Measurements from ENCODE around the gene BAIAP2L2. TPM values are rescaled to one million over a fixed set of nuclear protein-coding genes. Genes with fewer than 3 reads are reported as not detected.

Gene BAIAP2L2
- total and polyA plus RNA-seq, 2 donors (not counting 3 experiments of a cell fraction or from before 2014, with no cell fraction given) = 0.20 to 0.35 TPM

DNA sequence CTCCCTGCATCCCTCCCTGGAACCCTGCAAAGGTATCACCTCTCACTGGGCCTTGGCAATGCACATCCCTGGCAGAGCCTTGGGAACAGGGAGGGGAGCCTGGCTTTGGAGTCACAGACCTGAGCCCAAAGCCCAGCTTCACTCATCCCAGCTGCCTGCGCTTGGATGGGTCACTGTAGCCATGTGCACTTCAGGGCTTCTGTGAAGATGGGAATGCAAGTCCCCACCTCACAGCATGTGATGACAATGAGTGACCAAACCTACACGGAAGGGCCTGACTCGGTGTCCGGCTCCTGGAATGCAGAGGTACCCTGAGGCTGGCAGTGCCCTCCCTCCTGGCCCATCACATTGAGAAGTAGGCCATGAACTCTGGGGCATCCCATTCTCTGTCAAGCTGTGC lies 22.8 kb upstream of the BAIAP2L2 start:
- CTCF ChIA-PET = interaction anchor here (0.9 to 1.4 kb wide), 2 partner anchors 19 to 26 kb away, joined by 3 to 4 read pairs; no protein-coding TSS in a partner anchor
- H3K4me1 ChIP-seq (ENCODE audit: control insufficient read depth, extremely low read depth, insufficient read depth, low read length) = peaks cover 7% of the 10 kb centered on the region
- H3K9me1 ChIP-seq (replicated peaks; ENCODE audit: control insufficient read depth, extremely low read depth, insufficient read depth, low read length) = no peaks in the 10 kb centered on the region
- BruUV-seq (replicated peaks) = no TSS peak
- no peaks in the 10 kb centered on the region for H3K27me3 ChIP-seq (ENCODE audit: control insufficient read depth in 2 of 2, insufficient read depth in 2 of 2, low read length in 2 of 2)
- no peak overlapping the region for H3K9ac ChIP-seq (replicated peaks; ENCODE audit: extremely low read depth, insufficient read depth, low read length)
- H3K27ac ChIP-seq (ENCODE audit: insufficient read depth, low read depth, low read length) = no peak overlapping the region
- DNase-seq (ENCODE audit: low read depth, low spot score) (no peak), FAIRE-seq (no peak)
- POLR2A ChIA-PET = interaction anchor here (0.6 kb wide), 1 partner anchor 12 kb away, joined by 4 read pairs; no protein-coding TSS in a partner anchor
- H4K20me1 ChIP-seq (replicated peaks; ENCODE audit: control insufficient read depth, extremely low read depth, insufficient read depth, low read length) = no peaks in the 10 kb centered on the region
- TF ChIP-seq, protein P1, sequence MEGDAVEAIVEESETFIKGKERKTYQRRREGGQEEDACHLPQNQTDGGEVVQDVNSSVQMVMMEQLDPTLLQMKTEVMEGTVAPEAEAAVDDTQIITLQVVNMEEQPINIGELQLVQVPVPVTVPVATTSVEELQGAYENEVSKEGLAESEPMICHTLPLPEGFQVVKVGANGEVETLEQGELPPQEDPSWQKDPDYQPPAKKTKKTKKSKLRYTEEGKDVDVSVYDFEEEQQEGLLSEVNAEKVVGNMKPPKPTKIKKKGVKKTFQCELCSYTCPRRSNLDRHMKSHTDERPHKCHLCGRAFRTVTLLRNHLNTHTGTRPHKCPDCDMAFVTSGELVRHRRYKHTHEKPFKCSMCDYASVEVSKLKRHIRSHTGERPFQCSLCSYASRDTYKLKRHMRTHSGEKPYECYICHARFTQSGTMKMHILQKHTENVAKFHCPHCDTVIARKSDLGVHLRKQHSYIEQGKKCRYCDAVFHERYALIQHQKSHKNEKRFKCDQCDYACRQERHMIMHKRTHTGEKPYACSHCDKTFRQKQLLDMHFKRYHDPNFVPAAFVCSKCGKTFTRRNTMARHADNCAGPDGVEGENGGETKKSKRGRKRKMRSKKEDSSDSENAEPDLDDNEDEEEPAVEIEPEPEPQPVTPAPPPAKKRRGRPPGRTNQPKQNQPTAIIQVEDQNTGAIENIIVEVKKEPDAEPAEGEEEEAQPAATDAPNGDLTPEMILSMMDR (IDR thresholded peaks at IDR 0.05; ENCODE audit: extremely low read depth in 1 of 2, insufficient read depth in 1 of 2, low read depth in 1 of 2, low read length in 2 of 2) = no peak
- no peak for TF ChIP-seq MYC (IDR thresholded peaks at IDR 0.05; ENCODE audit: low read depth, low read length)
- TF ChIP-seq GATA2 (IDR thresholded peaks at IDR 0.05; ENCODE audit: insufficient read depth, insufficient read length, low read depth, low read length) = no peak
- no peak for TF ChIP-seq FOS (IDR thresholded peaks at IDR 0.05; ENCODE audit: borderline replicate concordance, insufficient read depth, low read length)
- TF ChIP-seq, protein P2, sequence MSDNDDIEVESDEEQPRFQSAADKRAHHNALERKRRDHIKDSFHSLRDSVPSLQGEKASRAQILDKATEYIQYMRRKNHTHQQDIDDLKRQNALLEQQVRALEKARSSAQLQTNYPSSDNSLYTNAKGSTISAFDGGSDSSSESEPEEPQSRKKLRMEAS (IDR thresholded peaks at IDR 0.05; ENCODE audit: insufficient read depth, insufficient read length) = no peak
- TF ChIP-seq POLR2AphosphoS5 (IDR thresholded peaks at IDR 0.05; ENCODE audit: insufficient read depth, low read depth, low read length) = no peak
- TF ChIP-seq EZH2 (IDR thresholded peaks at IDR 0.05; ENCODE audit: borderline replicate concordance, low read depth, low read length, severe bottlenecking) = no peak
- no peak for TF ChIP-seq POLR2A (IDR thresholded peaks at IDR 0.05; ENCODE audit: low read depth, low read length)
- TF ChIP-seq JUN (IDR thresholded peaks at IDR 0.05; ENCODE audit: borderline replicate concordance, insufficient read depth, insufficient read length, low read depth) = no peak
- no peaks in the 10 kb centered on the region for H3K9me3 ChIP-seq (replicated peaks; ENCODE audit: control insufficient read depth, insufficient read depth, low read length)
- H3K4me3 ChIP-seq (replicated peaks in 1 of 3; ENCODE audit: insufficient read depth in 1 of 3, low read depth in 1 of 3, low read length in 3 of 3) = no peak overlapping the region
- H3K4me2 ChIP-seq (ENCODE audit: insufficient read depth, low read length) = no peak overlapping the region
- no peaks in the 10 kb centered on the region for H3K79me2 ChIP-seq (ENCODE audit: control insufficient read depth, insufficient read depth, low read length)
- dilution Hi-C loops (cut with MboI; ENCODE audit: extremely low pct_ligation_motif_present, low sequenced_read_pairs) = no loop called here
- H3K36me3 ChIP-seq (ENCODE audit: control insufficient read depth in 2 of 2, extremely low read depth in 1 of 2, insufficient read depth in 2 of 2, low read length in 2 of 2) = no peaks in the 10 kb centered on the region
- no peak overlapping the region for H2AFZ ChIP-seq (ENCODE audit: low read depth, low read length)
- intact Hi-C loops (cut with micrococcal nuclease) = no loop called here
